M059J (cell line): ENCODE results near the gene AGAP3. TPM values are rescaled to one million over a fixed set of nuclear protein-coding genes. Genes with fewer than 3 reads are reported as not detected.

Source experiments
- DNase-seq: peaks from one replicate; pipeline ENCODE4 v3.0.0-alpha.2; 2012; ENCODE audit warnings: low read depth
- total RNA-seq: library from RNA; depleted of rRNA; stranded (reverse); fragments of >200 nt; shearing (Covaris generic); gene quantifications from 2 replicates; pipeline ENCODE4 v1.2.3, GENCODE V29; 2014

AGAP3 gene
- total RNA-seq, 1 experiment from 2014 or later: 35.1 TPM

DNA sequence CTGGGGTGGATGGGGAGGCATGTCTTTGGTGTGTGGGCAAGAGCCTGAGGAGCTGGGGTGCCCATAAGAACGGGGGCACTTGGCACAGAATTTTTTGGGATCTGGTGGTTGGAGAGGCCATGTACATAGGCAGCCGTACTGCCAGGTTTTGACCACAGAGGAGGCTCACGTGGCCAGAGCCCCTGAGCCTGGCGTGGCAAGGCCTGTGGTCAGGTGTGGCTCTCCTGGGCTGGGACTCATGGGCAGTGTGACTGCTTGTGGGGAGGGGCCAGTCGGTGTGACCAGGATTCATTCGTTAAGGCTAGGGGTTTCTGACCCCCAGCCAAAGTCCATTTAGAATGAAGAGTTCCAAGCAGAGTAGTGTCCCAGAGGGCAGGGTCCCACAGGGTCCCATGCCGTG, 38.2 kb downstream of the AGAP3 start:
- DNase-seq: no peak

DNA sequence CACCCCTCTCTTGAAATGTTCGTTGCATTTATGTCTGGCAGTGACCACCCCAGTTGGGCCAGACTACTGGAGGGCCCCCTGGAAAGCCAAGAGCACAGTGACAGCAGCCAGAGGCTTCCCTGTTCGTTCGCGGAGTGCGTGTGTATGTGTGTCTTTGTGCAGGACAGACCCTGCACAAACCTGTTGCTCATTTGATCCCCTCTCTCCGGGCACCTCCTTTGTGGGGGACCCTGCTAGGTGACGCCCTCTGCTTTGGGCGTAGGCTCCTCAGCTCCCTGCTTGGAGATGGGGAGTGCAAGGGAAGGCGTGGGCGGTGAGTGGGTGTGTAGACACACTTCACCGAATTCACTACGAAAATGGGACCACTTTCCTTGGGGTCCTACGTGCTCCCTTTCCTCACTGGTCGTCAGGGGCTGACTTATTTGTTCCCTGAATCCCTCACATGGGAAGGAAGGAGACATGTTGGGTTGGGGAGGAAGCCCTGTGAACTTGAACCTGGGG, 38.7 kb downstream of the AGAP3 start:
- DNase-seq: no peak

DNA sequence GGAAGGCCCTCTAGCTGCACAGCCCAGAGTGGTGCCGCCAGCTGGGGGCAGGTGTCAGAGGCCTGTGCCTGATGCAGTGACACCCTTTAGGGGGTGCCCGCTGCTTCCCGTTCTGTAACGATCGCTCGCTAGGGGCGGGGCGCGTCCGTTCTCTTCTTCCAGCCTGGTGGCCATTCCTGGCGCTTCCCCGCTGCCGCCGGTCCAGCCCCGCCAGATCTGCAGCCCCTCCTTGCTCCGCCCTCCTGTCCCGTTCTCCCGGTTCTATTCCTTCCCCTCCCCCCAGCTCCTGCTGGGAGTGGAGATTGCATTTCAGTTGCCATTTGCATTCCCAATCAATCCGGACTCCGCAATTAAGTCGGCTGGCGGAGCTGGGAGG, 39.2 kb downstream of the AGAP3 start:
- no peak for DNase-seq

DNA sequence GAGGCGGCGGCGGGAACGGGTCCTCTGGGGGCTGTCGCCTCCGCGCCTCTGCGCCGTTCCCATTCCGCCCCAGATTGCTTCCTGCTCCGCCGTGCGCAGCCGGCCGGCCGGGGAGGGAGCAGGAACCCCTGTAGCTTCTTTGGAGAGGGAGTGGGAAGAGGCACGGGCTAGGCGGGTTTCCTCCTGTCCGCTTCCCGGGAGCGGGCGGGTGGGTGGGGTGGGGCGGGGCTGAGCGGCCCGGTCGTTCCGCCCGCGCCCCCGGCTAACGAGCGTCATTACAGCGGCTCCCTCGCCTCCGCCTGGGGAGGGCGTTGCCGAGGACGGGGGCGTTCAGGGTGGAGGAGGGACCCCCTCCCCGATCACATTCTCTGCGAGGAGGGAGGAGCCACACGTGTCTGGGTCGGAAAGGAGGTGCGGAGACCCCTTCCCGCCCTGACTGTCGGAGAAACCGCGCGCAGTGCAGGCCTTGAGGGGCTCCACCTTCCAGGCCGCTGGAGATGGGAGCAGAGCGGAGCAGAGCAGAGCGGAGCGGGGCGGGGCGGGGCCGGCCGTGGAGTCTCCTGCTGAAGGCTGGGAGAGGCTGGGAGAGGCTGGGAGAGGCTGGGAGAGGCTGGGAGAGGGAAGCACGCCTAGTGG, 39.7 kb downstream of the AGAP3 start:
- no peak for DNase-seq

DNA sequence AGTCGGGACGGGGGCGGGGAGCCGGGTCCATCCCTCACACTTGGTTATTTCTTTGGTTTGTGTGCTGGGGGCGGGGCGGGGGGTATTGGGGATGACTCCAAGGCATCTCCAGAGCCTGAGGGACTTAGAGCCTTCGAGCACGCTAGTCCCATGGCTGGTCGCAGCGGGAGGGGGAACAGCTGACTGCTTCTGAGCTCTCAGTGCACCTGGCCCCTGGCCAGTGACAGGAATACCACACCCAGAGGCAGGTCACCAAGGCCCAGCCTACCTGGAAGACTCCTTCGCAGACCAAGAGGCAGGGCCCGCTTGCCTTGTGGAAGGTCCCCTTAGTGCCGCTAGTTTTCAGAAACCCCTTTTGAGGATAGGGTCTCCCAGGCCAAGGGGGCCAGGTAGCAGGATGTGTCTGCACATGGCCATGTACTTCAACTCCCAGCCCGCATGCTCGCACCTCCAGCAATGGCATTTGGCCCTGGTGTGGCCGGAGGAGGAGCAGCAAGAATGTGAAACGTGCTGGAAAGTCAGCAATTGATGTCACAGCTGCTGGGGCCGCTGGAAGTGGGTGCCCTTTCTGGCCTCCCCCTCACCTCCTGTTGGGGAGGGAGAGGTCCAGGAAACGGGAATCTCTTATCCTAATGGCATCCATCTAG, 40.3 kb downstream of the AGAP3 start:
- no peak for DNase-seq

DNA sequence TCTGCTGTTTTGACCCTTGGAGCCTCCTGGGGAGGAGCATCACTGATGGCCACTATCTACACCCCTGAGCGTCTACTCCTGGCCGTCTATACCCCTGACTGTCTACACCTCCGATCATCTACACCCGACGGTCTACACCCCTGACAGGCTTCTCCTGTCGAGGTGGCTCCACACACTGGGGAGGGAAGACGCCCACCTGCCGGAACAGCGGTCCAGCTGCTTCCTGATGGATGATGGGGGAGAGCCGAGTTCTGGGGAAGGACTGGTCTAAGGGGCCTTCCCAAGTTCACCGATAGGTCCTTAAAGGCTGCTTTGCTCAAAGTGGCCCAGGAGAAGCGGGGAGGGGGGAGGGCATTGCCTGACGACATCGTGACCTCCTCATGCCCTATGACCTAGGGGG, 41.9 kb downstream of the AGAP3 start:
- DNase-seq: no peak

DNA sequence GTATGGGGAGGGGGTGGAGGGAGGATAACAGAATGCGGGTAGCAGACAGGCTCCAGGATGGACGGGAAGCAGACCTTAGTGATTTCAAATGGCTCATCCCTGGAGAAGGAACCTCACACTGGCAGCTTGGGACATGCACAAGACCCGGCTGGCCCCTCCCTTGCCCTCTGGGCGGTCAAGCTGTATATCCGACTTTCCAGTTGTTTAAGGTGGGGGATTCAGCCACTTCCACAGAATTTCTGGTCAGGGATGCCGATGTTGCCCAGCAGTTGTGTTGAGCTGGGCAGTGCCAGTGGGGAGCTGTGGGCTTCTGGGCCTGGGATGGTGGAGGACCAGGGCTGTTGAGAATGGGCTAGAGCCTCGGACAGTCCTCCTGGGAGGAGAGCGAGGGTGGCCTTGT, 42.4 kb downstream of the AGAP3 start:
- no peak for DNase-seq

DNA sequence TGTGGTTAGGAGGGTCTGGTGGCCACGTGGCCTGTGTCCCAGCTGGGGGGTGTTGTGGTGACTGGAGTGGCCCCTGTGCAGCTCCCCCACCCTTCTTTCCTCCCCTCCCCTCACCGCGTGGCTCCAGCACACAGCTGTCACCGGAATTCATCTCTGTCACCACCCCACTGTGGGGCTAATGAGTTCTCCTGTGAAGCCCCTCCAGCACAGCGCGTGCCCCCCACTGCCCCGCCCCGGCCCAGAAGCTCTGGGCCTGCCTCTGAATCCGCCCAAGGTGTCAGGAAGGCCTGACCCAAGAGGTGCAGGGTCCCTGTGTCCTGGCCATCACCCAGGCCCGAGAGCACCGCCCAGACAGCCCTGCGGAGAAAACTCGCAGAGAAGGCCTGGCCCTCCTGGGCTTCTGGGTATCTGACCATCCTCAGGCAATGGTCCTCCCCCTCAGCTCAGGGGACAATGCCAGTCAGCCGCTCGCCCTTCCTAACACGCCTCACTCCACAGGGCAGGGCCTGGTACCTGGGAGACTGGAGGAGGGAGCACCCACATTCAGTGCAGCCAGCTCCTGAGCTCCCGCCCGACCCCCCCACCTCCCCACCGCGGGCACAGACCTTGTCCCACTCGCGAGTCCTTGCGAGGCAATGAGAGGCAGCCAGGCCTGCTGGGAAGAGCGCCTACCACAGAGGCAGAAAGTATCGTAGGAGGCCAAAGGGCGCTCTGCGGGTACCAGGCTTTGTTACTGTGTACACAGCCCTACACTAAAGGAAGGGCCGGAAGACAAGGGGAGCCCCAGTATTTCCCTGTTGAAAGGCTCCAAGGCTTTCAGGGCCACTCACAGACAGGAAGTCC, 43.1 kb downstream of the AGAP3 start:
- DNase-seq: no peak

DNA sequence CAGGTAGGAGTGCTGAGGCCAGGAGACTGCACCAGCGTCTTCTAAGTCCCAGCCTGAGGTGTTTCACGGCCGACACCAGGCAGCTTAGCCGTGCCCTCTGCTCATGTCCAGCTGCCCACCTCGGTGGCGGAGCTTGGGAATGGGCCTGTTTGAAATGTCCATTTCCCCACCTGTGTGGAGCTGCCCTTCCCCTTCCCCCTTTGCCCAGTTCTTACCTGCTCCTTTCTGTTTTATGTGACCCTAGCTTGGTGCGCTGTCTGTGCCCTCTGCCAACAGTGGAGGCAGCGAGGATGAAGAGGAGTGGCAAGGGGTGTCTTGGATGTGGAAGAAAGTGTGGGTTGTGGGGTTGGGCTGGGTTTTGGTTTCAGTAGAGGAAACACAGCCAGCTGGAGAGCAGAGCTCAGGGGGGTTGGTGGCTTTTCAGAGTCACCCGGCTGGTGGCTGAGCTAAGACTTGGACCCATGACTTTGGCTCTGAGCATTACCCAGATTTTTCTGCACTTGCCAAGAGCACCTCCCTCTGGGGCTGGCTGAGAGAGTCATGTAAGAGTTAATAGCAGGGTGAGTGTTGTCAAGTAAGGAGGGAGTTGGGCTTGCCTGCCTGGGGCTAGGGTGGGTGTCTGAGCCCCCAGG, 43.8 kb downstream of the AGAP3 start:
- DNase-seq: no peak

DNA sequence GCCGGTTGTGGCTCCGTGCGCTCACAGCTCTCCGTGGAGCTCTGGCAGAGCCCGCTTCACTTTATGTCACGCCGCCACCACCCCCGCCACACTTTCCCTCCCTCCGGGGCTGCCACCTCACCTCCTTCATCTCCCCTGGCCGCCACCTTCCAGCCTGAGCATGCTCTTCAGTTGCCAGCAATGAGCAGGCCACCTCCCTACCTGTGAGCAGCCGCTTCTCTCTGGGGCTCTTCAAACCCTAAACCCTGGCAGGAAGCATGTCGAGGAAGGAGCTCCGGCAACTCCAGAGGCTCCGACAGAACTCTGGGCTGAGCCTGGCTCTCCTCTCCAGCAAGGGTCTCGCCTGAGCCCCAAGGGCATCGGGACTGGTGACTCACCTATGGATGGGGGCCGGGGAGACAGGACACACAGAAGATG, 44.5 kb downstream of the AGAP3 start:
- no peak for DNase-seq

DNA sequence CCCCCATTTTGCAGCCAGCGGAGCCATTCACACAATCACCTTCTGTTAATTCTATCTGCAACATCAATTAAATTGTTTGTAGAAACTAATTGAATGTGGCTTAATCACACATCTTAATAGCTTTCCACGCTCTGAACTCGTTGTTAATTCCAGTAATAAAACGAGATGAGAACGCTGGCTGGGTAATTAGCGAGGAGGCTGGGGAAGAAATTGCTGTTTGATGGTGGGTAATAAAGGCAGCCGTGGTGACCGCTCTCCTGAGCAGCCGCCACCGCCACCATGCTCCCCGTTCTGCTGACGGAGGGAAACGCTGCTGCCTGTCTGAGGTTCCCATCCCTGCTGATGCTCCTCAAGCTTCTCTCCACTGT, 44.9 kb downstream of the AGAP3 start:
- DNase-seq: no peak

DNA sequence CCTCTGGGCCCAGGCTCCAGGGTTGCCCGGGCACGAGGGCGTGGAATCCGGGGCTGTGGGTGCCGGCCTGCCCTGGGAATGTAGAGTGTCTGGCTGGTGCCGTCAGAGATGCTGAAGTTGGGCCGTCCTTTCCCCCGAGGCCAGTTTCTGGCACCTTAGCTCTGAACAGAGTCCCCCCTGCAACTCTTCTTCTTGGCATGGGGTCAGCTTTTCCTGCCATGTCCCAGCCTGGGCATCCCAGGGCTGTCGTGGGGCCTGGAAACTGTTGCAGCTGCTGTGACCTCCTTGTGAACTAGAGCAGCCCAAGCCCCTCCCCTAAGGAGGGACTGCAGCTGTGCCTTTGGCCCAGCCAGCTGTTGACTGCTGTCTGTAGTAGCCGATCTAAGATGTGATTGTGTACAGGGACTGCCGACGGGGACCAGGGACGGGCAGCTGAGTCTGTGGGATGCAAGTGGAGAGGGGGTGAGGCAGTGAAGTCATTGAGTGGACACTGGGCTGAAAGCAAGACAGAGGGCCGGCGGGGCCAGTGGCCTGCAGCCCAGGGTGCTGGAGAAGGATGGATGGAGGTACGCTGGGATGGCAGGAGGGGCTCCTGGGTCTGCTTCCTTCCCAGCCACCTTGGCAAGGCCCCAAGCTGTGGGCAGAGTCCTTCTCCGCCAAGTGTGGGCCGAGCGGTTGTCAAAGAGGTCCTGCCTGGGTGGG, 45.5 kb downstream of the AGAP3 start:
- no peak for DNase-seq

DNA sequence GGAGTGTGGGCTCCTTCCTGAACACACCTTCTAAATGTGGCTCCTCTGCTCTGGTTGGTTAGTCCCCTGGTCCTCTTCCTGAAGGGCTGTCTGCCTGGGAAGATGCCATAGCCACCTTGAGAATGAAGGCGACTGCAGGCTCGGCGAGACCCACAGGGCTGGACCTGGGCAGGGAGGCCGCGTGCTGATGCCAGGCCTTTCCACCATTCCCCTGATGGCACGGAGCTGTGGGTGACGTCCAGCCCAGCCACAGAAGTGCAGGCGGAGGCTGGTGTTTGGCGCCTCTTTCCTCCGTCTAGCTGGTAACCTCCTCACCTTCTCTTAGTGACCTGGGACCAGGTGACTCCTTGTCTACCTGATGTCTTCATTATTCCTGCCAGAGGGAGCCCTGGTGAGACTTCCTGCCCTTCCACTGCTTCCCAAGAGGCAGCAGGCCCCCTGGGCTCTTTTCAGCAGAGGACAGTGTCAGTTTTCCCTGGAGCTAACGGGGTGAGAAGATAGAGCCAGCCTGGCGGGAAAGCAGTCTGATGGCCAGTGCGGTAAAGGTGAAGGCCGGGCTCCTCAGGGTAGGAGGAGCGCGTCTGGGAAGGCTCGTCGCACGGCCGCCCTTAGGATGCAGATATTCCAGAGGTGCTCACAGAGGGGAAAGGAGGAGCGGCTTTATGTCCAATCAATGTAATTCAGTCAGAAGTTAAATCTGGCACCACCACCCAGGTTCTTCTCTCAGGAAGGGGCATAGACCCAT, 46.4 kb downstream of the AGAP3 start:
- DNase-seq: no peak

DNA sequence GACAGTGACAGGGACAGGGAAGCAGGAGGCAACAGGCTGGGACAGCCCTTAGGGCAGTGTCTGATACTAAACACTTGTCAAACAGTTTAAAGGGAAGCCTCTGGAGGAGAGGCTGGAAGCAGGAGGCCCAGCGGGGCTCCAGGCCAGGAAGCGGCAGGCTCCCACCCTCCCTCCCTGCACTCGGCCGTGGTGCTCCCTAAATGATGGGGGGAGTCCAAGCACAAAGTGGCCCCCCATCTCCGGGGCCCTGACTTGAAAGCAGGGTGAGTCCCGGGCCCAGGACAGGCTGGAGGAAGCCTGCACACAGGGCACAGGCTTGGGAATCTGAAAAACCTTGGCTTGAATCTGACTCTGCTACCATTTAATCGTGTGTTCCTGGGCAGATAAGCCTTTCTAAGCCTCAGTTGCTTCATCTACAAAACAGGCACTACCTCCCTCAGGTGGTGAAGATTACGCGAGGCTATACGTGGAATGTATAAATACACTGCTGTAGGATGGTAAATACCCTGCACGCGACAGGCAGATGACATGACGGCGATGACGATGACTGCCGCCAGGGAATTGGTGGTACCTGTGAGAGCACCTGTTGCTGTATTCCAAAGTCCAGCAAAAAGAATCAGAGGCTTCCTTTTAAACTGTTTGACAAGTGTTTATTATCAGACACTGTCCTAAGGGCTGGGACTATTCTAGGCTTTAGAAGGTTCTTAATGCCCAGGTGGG, 47.2 kb downstream of the AGAP3 start:
- no peak for DNase-seq

DNA sequence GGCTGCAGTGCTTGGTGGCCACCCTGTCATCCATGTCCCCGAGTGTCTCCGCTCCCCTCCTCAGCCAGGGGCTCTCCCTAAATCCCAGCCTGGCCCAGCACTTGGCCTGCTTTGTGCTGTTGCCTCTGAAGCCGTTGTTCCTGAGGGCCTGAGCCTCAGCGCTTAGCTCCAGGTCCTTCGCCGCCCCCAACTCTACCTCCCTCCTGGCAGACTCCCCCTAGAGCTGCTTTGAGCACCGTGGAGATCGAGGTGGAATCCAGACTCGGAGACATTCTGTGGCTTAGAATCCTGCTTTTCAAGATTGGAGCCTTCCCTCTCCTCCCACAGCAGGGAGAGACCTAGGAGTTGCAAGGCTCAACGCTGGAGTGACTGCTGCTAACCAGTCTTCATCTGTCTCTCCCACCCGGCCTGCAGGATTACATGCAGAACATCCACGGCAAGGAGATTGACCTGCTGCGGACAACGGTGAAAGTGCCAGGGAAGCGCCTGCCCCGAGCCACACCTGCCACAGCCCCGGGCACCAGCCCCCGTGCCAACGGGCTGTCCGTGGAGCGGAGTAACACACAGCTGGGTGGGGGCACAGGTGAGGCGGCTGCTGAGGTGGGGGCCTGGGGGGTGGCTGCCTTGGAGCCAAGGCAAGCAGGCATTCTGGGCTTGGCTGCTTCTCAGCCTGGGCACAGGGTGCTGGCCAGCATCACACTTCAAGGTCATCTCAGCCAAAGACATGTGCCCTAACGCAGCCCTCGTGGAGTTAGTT, 47.9 kb downstream of the AGAP3 start:
- DNase-seq: no peak

DNA sequence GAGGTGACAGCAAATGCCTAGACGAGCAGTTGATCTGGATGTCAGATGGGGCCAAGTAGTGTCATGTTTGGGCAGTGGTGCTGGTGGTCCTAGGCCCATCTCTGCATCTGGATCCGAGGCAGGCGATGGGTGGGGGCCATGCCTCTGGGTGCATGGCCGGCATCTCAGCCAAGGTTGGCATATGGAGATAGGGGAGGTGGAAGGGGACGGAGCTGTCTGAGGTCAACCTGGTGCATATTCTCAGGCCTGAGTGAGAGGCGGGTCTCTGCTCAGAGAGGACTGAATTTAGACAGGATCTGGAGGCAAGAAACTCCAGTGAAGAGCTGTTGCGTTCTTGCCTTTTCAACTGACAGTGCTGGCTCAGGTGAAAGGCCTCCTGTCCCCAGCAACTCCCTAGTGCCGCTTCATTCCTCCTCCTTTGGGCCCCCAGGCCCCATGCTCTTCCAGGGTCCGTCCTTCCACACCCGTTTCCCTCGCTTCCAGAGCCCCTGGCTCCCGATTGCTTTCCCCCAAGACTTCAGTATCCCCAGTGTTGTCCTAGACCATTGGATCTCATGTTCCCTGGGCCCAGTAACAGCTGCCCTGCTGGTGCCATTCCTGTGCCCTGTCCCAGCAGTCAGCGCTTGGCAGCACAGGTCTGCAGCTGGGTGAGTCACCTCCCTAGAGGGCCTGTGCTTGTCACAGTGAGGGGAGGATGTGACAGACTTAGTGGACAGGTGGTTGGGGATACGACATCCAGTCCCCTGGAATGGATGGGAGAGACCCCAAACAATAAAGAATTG, 48.7 kb downstream of the AGAP3 start:
- DNase-seq: no peak

DNA sequence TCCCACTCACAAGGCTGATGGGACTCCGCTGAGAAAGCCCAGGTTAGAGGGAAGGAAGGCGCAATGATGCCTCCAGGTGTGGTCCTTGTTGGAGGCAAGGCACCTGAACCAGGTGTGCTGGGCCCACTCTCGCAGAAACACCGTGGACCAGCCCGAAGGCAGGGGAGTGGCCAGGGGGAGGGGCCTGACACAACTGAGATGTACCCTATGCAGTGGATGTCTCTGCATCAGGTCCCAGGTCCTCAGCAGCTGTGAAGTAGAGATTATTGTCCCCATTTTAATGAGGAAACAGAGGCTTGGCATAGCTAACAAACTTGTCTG, 49.2 kb downstream of the AGAP3 start:
- DNase-seq: no peak

DNA sequence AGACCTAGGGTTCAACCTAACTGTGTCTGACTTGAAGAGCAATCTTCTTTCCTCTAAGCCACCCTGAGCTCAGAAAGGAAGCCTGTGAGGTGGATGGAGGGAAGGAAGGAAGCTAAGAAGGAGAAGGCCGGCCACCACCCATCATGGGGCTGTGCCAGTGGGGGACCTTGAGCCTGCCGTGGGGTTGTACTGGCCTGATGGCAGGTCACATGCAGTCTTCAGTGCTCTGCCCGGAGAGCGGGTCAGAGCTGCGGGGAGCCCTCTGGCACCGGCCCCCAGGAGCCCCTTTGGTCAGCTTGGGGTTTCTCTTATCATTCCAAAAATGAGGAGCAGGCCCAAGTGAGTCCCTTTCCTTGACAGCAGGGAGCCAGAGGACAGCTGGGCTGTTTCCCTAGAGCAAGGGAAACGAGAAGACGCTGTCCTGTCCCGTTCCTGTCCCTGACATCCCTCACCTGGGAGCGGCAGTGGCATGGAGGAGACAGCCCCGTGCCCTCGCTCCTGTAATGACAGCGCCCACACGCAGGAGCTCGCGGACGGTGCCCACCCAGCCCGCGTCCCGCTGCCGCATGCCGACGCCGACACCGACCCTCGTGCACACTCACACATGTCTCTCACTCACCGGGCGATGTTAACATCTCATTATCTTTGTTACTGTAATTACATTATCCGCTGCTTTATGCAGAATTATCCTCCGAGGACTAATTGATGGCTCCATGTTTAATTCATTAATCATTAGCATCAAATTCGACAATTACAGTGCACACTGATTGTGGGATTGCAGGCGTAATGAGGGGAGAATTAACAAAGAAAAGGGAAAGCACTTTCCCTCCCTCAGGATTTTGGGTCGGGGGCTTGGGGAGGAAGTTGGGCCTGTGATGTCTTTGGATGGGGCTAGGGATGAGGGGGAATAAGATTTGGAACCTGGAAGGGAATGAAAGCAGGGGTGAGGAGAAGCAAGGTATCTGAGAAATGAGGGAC, 49.9 kb downstream of the AGAP3 start:
- DNase-seq: no peak
